GM23338 (cell line): Measurements from ENCODE around the gene B4GALT5. TPM values are rescaled to one million over a fixed set of nuclear protein-coding genes. Genes with fewer than 3 reads are reported as not detected.

Experiments
- ATAC-seq: fragments of 200-7000 bp; cut with Tn5 transposase; 3 replicates; pipeline ENCODE4 v1.9.1; 2020
- DNase-seq: peaks from one replicate; pipeline ENCODE4 v3.0.0-alpha.2; 2015; ENCODE audit warnings: low spot score
- H2AFZ ChIP-seq: fragments of 200-600 bp; sonication (generic); 2 replicates; pipeline ENCODE4 v1.8.0; 2016; ENCODE audit warnings: antibody characterized with exemption, mild to moderate bottlenecking, moderate library complexity
- H3F3A ChIP-seq: fragments of 200-600 bp; sonication (generic); replicated peaks from 2 replicates; pipeline ENCODE4 v1.8.0; 2017; ENCODE audit warnings: antibody characterized with exemption, mixed run types, low read depth
- H3K27ac ChIP-seq: fragments of 200-600 bp; sonication (generic); 2 replicates; pipeline ENCODE4 v1.6.1; 2016; ENCODE audit warnings: low read depth
- H3K27me3 ChIP-seq: fragments of 200-600 bp; sonication (generic); 2 replicates; pipeline ENCODE4 v1.8.0; 2016; ENCODE audit warnings: mild to moderate bottlenecking, mixed run types, moderate library complexity; ENCODE audit not compliant: insufficient read depth
- H3K36me3 ChIP-seq: fragments of 200-600 bp; sonication (generic); 2 replicates; pipeline ENCODE4 v1.8.0; 2016; ENCODE audit warnings: mild to moderate bottlenecking; ENCODE audit not compliant: insufficient read depth
- H3K4me1 ChIP-seq: fragments of 200-600 bp; sonication (generic); 2 replicates; pipeline ENCODE4 v1.8.0; 2016; ENCODE audit warnings: mild to moderate bottlenecking, moderate library complexity; ENCODE audit not compliant: insufficient read depth
- H3K4me2 ChIP-seq: fragments of 200-600 bp; sonication (generic); 2 replicates; pipeline ENCODE4 v1.7.1; 2017; ENCODE audit warnings: mixed run types
- H3K4me3 ChIP-seq: fragments of 200-600 bp; sonication (generic); 2 replicates; pipeline ENCODE4 v1.6.1; 2016; ENCODE audit warnings: mixed run types
- H3K79me2 ChIP-seq: fragments of 200-600 bp; sonication (generic); replicated peaks from 2 replicates; pipeline ENCODE4 v1.8.0; 2017; ENCODE audit warnings: mild to moderate bottlenecking; ENCODE audit not compliant: insufficient read depth
- H3K9me2 ChIP-seq: fragments of 200-600 bp; sonication (generic); 2 replicates; pipeline ENCODE4 v1.8.0; 2017; ENCODE audit not compliant: insufficient read depth
- H4K20me1 ChIP-seq: fragments of 200-600 bp; sonication (generic); replicated peaks from 2 replicates; pipeline ENCODE4 v1.8.0; 2017; ENCODE audit warnings: mild to moderate bottlenecking; ENCODE audit not compliant: insufficient read depth
- H3K27ac Mint-ChIP-seq: 2 replicates; pipeline ENCODE4 v1.8.0; 2020; ENCODE audit warnings: inconsistent platforms, mild to moderate bottlenecking, moderate library complexity, mixed read lengths
- H3K27me3 Mint-ChIP-seq: 3 replicates; pipeline ENCODE4 v1.8.0; 2022; ENCODE audit warnings: low read depth, mild to moderate bottlenecking, moderate library complexity, mixed read lengths, inconsistent platforms; ENCODE audit not compliant: insufficient read depth, poor library complexity
- H3K36me3 Mint-ChIP-seq: 3 replicates; pipeline ENCODE4 v1.8.0; 2021; ENCODE audit warnings: low read depth, mild to moderate bottlenecking, inconsistent platforms, moderate library complexity, mixed read lengths
- H3K4me1 Mint-ChIP-seq: 3 replicates; pipeline ENCODE4 v1.8.0; 2020; ENCODE audit warnings: mild to moderate bottlenecking, inconsistent platforms, mixed read lengths
- H3K4me3 Mint-ChIP-seq: 3 replicates; pipeline ENCODE4 v1.8.0; 2021; ENCODE audit warnings: moderate library complexity, mild to moderate bottlenecking, inconsistent platforms, mixed read lengths
- H3K9me3 Mint-ChIP-seq: 3 replicates; pipeline ENCODE4 v1.8.0; 2020; ENCODE audit warnings: moderate library complexity, mild to moderate bottlenecking, inconsistent platforms, mixed read lengths
- CREB1 ChIP-seq: fragments of 250-450 bp; sonication (Bioruptor Pico); IDR thresholded peaks from 2 replicates; pipeline ENCODE4 v1.5.0; 2020; ENCODE audit warnings: low read depth, mild to moderate bottlenecking, moderate library complexity
- EZH2phosphoT487 ChIP-seq: fragments of 200-600 bp; sonication (generic); IDR thresholded peaks from one replicate; pipeline ENCODE4 v1.8.1; 2018; ENCODE audit warnings: antibody characterized with exemption; ENCODE audit not compliant: unreplicated experiment
- JUNB ChIP-seq: IDR thresholded peaks from one replicate; pipeline ENCODE4 v1.6.1; 2016; ENCODE audit warnings: antibody characterized with exemption; ENCODE audit not compliant: unreplicated experiment
- NANOG ChIP-seq: IDR thresholded peaks from 2 replicates; pipeline ENCODE4 v1.6.1; 2016; ENCODE audit warnings: antibody characterized with exemption, borderline replicate concordance
- STAT1 ChIP-seq: IDR thresholded peaks from one replicate; pipeline ENCODE4 v1.6.1; 2016; ENCODE audit warnings: antibody characterized with exemption; ENCODE audit not compliant: unreplicated experiment
- ZNF114 ChIP-seq: fragments of 250-450 bp; sonication (Bioruptor Pico); IDR thresholded peaks from 2 replicates; pipeline ENCODE4 v1.5.0; 2020; ENCODE audit warnings: mild to moderate bottlenecking, moderate library complexity
- ZNF331 ChIP-seq: fragments of 250-450 bp; sonication (Bioruptor Pico); IDR thresholded peaks from 2 replicates; pipeline ENCODE4 v1.5.0; 2020; ENCODE audit warnings: low read depth, mild to moderate bottlenecking, moderate library complexity
- polyA plus RNA-seq: library from polyadenylated mRNA; unstranded; fragments of >200 nt; fragmentation: Nextera tagmentation; extraction: Ambion mirVana; gene quantifications from 2 replicates; pipeline ENCODE4 v1.2.1, GENCODE V29; 2016
- total RNA-seq: library from RNA; depleted of rRNA; stranded (reverse); fragments of >200 nt; shearing (Covaris generic); gene quantifications from 2 replicates; pipeline ENCODE4 v1.2.3, GENCODE V29; 2014
- TF ChIP-seq, protein P1 (sequence below): IDR thresholded peaks from 2 replicates; pipeline ENCODE4 v1.6.1; 2016; ENCODE audit warnings: antibody characterized with exemption
- TF ChIP-seq, protein P2 (sequence below), 2 experiments: fragments of 200-600 bp in 1 of 2; sonication (generic) in 1 of 2; conservative IDR thresholded peaks; 2 replicates each; pipeline versions ENCODE4 v1.5.1 to v1.6.1; 2016 to 2017; ENCODE audit warnings: antibody characterized with exemption in 2 of 2, low read depth in 2 of 2, mild to moderate bottlenecking in 2 of 2, moderate library complexity in 1 of 2
- TF ChIP-seq, protein P3 (sequence below): IDR thresholded peaks from one replicate; pipeline ENCODE4 v1.6.1; 2018; ENCODE audit warnings: antibody characterized with exemption; ENCODE audit not compliant: unreplicated experiment
- TF ChIP-seq, protein P4 (sequence below): fragments of 250-450 bp; sonication (Bioruptor Pico); IDR thresholded peaks from 2 replicates; pipeline ENCODE4 v1.5.0; 2020; ENCODE audit warnings: mild to moderate bottlenecking, moderate library complexity

The B4GALT5 gene
- total and polyA plus RNA-seq, 2 experiments from 2014 or later = 19.1 to 50.3 TPM

- Histone ChIP-seq H3K27me3 (no peaks in the 10 kb centered on the region), H3K27ac (peak overlapping the region; percentile 23), H3K4me1 (peaks cover 71% of the 10 kb centered on the region), H3K9me2 (no peaks in the 10 kb centered on the region), H3K36me3 (no peaks in the 10 kb centered on the region), H3K79me2 (peaks cover 100% of the 10 kb centered on the region), H3K4me3 (no peak overlapping the region), H4K20me1 (peaks cover 68% of the 10 kb centered on the region), H3K4me2 (0 out of 2 replicates have a peak overlapping the region, but pooled peaks have one; percentile 11), H3F3A (0 out of 2 replicates have a peak, but pooled peaks cover 3% of the 10 kb centered on the region), H2AFZ (no peak overlapping the region)
- DNase-seq = peak; percentile 49
- peak; percentile 46 for ATAC-seq
- TF ChIP-seq, protein P1, sequence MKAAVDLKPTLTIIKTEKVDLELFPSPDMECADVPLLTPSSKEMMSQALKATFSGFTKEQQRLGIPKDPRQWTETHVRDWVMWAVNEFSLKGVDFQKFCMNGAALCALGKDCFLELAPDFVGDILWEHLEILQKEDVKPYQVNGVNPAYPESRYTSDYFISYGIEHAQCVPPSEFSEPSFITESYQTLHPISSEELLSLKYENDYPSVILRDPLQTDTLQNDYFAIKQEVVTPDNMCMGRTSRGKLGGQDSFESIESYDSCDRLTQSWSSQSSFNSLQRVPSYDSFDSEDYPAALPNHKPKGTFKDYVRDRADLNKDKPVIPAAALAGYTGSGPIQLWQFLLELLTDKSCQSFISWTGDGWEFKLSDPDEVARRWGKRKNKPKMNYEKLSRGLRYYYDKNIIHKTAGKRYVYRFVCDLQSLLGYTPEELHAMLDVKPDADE = no peak
- TF ChIP-seq, protein P2, sequence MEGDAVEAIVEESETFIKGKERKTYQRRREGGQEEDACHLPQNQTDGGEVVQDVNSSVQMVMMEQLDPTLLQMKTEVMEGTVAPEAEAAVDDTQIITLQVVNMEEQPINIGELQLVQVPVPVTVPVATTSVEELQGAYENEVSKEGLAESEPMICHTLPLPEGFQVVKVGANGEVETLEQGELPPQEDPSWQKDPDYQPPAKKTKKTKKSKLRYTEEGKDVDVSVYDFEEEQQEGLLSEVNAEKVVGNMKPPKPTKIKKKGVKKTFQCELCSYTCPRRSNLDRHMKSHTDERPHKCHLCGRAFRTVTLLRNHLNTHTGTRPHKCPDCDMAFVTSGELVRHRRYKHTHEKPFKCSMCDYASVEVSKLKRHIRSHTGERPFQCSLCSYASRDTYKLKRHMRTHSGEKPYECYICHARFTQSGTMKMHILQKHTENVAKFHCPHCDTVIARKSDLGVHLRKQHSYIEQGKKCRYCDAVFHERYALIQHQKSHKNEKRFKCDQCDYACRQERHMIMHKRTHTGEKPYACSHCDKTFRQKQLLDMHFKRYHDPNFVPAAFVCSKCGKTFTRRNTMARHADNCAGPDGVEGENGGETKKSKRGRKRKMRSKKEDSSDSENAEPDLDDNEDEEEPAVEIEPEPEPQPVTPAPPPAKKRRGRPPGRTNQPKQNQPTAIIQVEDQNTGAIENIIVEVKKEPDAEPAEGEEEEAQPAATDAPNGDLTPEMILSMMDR (conservative IDR thresholded peaks at IDR 0.05; ENCODE audit: low read depth in 2 of 2) = no peak
- TF ChIP-seq, protein P3, sequence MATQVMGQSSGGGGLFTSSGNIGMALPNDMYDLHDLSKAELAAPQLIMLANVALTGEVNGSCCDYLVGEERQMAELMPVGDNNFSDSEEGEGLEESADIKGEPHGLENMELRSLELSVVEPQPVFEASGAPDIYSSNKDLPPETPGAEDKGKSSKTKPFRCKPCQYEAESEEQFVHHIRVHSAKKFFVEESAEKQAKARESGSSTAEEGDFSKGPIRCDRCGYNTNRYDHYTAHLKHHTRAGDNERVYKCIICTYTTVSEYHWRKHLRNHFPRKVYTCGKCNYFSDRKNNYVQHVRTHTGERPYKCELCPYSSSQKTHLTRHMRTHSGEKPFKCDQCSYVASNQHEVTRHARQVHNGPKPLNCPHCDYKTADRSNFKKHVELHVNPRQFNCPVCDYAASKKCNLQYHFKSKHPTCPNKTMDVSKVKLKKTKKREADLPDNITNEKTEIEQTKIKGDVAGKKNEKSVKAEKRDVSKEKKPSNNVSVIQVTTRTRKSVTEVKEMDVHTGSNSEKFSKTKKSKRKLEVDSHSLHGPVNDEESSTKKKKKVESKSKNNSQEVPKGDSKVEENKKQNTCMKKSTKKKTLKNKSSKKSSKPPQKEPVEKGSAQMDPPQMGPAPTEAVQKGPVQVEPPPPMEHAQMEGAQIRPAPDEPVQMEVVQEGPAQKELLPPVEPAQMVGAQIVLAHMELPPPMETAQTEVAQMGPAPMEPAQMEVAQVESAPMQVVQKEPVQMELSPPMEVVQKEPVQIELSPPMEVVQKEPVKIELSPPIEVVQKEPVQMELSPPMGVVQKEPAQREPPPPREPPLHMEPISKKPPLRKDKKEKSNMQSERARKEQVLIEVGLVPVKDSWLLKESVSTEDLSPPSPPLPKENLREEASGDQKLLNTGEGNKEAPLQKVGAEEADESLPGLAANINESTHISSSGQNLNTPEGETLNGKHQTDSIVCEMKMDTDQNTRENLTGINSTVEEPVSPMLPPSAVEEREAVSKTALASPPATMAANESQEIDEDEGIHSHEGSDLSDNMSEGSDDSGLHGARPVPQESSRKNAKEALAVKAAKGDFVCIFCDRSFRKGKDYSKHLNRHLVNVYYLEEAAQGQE = no peak
- TF ChIP-seq, protein P4, sequence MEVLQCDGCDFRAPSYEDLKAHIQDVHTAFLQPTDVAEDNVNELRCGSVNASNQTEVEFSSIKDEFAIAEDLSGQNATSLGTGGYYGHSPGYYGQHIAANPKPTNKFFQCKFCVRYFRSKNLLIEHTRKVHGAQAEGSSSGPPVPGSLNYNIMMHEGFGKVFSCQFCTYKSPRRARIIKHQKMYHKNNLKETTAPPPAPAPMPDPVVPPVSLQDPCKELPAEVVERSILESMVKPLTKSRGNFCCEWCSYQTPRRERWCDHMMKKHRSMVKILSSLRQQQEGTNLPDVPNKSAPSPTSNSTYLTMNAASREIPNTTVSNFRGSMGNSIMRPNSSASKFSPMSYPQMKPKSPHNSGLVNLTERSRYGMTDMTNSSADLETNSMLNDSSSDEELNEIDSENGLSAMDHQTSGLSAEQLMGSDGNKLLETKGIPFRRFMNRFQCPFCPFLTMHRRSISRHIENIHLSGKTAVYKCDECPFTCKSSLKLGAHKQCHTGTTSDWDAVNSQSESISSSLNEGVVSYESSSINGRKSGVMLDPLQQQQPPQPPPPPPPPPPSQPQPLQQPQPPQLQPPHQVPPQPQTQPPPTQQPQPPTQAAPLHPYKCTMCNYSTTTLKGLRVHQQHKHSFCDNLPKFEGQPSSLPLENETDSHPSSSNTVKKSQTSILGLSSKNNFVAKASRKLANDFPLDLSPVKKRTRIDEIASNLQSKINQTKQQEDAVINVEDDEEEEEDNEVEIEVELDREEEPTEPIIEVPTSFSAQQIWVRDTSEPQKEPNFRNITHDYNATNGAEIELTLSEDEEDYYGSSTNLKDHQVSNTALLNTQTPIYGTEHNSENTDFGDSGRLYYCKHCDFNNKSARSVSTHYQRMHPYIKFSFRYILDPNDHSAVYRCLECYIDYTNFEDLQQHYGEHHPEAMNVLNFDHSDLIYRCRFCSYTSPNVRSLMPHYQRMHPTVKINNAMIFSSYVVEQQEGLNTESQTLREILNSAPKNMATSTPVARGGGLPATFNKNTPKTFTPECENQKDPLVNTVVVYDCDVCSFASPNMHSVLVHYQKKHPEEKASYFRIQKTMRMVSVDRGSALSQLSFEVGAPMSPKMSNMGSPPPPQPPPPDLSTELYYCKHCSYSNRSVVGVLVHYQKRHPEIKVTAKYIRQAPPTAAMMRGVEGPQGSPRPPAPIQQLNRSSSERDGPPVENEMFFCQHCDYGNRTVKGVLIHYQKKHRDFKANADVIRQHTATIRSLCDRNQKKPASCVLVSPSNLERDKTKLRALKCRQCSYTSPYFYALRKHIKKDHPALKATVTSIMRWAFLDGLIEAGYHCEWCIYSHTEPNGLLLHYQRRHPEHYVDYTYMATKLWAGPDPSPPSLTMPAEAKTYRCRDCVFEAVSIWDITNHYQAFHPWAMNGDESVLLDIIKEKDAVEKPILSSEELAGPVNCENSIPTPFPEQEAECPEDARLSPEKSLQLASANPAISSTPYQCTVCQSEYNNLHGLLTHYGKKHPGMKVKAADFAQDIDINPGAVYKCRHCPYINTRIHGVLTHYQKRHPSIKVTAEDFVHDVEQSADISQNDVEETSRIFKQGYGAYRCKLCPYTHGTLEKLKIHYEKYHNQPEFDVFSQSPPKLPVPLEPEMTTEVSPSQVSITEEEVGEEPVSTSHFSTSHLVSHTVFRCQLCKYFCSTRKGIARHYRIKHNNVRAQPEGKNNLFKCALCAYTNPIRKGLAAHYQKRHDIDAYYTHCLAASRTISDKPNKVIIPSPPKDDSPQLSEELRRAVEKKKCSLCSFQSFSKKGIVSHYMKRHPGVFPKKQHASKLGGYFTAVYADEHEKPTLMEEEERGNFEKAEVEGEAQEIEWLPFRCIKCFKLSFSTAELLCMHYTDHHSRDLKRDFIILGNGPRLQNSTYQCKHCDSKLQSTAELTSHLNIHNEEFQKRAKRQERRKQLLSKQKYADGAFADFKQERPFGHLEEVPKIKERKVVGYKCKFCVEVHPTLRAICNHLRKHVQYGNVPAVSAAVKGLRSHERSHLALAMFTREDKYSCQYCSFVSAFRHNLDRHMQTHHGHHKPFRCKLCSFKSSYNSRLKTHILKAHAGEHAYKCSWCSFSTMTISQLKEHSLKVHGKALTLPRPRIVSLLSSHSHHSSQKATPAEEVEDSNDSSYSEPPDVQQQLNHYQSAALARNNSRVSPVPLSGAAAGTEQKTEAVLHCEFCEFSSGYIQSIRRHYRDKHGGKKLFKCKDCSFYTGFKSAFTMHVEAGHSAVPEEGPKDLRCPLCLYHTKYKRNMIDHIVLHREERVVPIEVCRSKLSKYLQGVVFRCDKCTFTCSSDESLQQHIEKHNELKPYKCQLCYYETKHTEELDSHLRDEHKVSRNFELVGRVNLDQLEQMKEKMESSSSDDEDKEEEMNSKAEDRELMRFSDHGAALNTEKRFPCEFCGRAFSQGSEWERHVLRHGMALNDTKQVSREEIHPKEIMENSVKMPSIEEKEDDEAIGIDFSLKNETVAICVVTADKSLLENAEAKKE (CRISPR knock-in tag) = no peak
- no peak for TF ChIP-seq CREB1
- TF ChIP-seq ZNF114 (CRISPR knock-in tag) = no peak
- TF ChIP-seq NANOG = no peak
- TF ChIP-seq JUNB = no peak
- no peak for TF ChIP-seq EZH2phosphoT487
- no peak for TF ChIP-seq STAT1
- TF ChIP-seq ZNF331 = no peak
- H3K4me1 Mint-ChIP-seq = peaks cover 84% of the 10 kb centered on the region
- no peaks in the 10 kb centered on the region for H3K36me3 Mint-ChIP-seq
- H3K9me3 Mint-ChIP-seq = no peaks in the 10 kb centered on the region
- H3K4me3 Mint-ChIP-seq = peak overlapping the region; percentile 6; the same call in 1 of the 3 replicates
- H3K27me3 Mint-ChIP-seq = peaks cover 6% of the 10 kb centered on the region
- H3K27ac Mint-ChIP-seq = peak overlapping the region; percentile 73
Measured at GRCh38 chr20:49697071-49697470, 16.6 kb downstream of the B4GALT5 start.
